T-cell (primary cell): Measurements from ENCODE around the gene TENM3. TPM values are rescaled to one million over a fixed set of nuclear protein-coding genes. Genes with fewer than 3 reads are reported as not detected.

ENCODE experiments used
- ATAC-seq, 4 experiments: fragments of 200-7000 bp in 3 of 4; fragments of 150-1000 bp in 1 of 4; cut with Tn5 transposase; replicated peaks in 1 of 4; 1 replicate in 3 of 4; 2 replicates in 1 of 4; pipeline ENCODE4 v1.10.0; 2021; ENCODE audit warnings: moderate library complexity in 3 of 4, mild to moderate bottlenecking in 2 of 4, moderate number of reproducible peaks in 1 of 4
- CTCF ChIA-PET, 2 donors: fragments of 300-600 bp; sonication (Branson Sonifier 250); formaldehyde crosslinking; loops; one replicate each; lab custom pipeline; 2022; ENCODE audit warnings: antibody characterized with exemption in 2 of 2; lab: Charles Lee
- POLR2A ChIA-PET, 2 donors: fragments of 300-600 bp; sonication (Branson Sonifier 250); formaldehyde crosslinking; loops; one replicate each; lab custom pipeline; 2022; ENCODE audit warnings: antibody characterized with exemption in 2 of 2; lab: Charles Lee
- DNase-seq, 35 experiments: peaks; one replicate each; pipeline versions ENCODE4 v3.0.0 to v3.0.0-alpha.2; 2013 to 2023
- H3K27ac ChIP-seq: one replicate; pipeline ENCODE4 v1.5.1; 2013; ENCODE audit warnings: low read length
- H3K27me3 ChIP-seq, 2 experiments: replicated peaks in 1 of 2; 1 replicate in 1 of 2; 2 replicates in 1 of 2; pipeline versions ENCODE4 v1.6.1 to v1.7.0; 2013; ENCODE audit warnings: low read length in 1 of 2, mixed read lengths in 1 of 2; ENCODE audit not compliant: control insufficient read depth in 2 of 2, insufficient read depth in 2 of 2; ENCODE audit errors: extremely low read depth in 1 of 2
- H3K36me3 ChIP-seq, 2 donors: 1 replicate in 1 of 2; 2 replicates in 1 of 2; pipeline versions ENCODE4 v1.6.1 to v1.7.0; 2013; ENCODE audit warnings: low read length in 1 of 2; ENCODE audit not compliant: control insufficient read depth in 2 of 2, insufficient read depth in 1 of 2; ENCODE audit errors: extremely low read depth in 1 of 2
- H3K4me1 ChIP-seq, 2 experiments: 1 replicate in 1 of 2; 2 replicates in 1 of 2; pipeline versions ENCODE4 v1.6.1 to v1.7.0; 2013; ENCODE audit warnings: low read length in 2 of 2, mixed read lengths in 1 of 2; ENCODE audit not compliant: insufficient read depth in 2 of 2, control insufficient read depth in 1 of 2; ENCODE audit errors: extremely low read depth in 1 of 2
- H3K4me3 ChIP-seq, 2 donors: 1 replicate in 1 of 2; 2 replicates in 1 of 2; pipeline versions ENCODE4 v1.5.1 to v1.7.0; 2013; ENCODE audit warnings: mild to moderate bottlenecking in 2 of 2, low read length in 1 of 2, moderate library complexity in 1 of 2; ENCODE audit not compliant: control insufficient read depth in 1 of 2; ENCODE audit errors: extremely low read depth in 1 of 2
- H3K9me3 ChIP-seq: 2 replicates; pipeline ENCODE4 v1.7.0; 2013
- H3K27ac Mint-ChIP-seq, 2 donors: one replicate each; pipeline ENCODE4 v1.8.0; 2020 to 2021; ENCODE audit warnings: mild to moderate bottlenecking in 2 of 2, mixed read lengths in 2 of 2
- H3K27me3 Mint-ChIP-seq, 2 donors: one replicate each; pipeline ENCODE4 v1.8.0; 2021 to 2022; ENCODE audit warnings: mixed read lengths in 2 of 2
- H3K36me3 Mint-ChIP-seq: one replicate; pipeline ENCODE4 v1.8.0; 2021; ENCODE audit warnings: mixed read lengths
- H3K4me1 Mint-ChIP-seq, 3 donors: one replicate each; pipeline ENCODE4 v1.8.0; 2020 to 2022; ENCODE audit warnings: mixed read lengths in 3 of 3, mild to moderate bottlenecking in 1 of 3
- H3K4me3 Mint-ChIP-seq, 3 donors: one replicate each; pipeline ENCODE4 v1.8.0; 2020 to 2022; ENCODE audit warnings: mild to moderate bottlenecking in 3 of 3, mixed read lengths in 3 of 3, moderate library complexity in 3 of 3
- H3K9me3 Mint-ChIP-seq, 3 donors: one replicate each; pipeline ENCODE4 v1.8.0; 2020 to 2022; ENCODE audit warnings: mixed read lengths in 3 of 3
- WGBS: methylation state at CpG from one replicate; pipeline ENCODE4 v1.1.5; 2013; ENCODE audit warnings: missing lambda C conversion rate; ENCODE audit not compliant: insufficient coverage; 5-methylcytosine and 5-hydroxymethylcytosine counted together
- total RNA-seq, 35 experiments: library from RNA in 6 of 35; stranded (reverse) in 6 of 35; fragments of 120-200 nt in 1 of 35; gene quantifications; one replicate each; pipeline versions ENCODE4 v1.2.1 to v1.2.4 and lab custom pipeline; 2013 to 2026

TENM3 gene
- total RNA-seq, 5 donors from 2014 or later (not counting 1 experiment from before 2014, with no cell fraction given) = 0.03 to 0.44 (median 0.16) TPM; not detected in 2

DNA sequence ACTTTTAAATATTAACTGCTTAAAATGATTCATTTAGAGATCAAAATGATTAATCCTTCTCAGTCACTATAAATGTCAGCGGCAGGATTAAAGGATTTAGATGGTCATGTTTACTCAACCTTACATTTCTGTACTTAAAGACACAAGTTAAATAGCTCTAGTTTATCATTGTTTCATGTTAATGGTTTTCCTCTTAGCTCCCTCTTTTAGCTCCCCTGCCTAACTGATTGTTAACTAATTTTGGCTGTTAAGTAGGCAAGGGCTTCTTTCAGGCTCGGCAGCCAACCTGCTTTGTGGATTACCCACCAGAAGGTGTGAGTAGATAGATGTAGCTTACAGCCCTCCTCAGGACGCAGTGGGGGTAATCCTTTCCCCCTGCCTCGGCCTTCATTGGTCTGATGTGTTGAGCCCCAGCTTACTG is 96.0 kb downstream of the TENM3 start:
- Mint-ChIP-seq H3K4me3 (no peak overlapping the region), H3K9me3 (no peaks in the 10 kb centered on the region), H3K27ac (no peak overlapping the region), H3K27me3 (peaks cover 0 to 3% of the 10 kb centered on the region in 2 donors), H3K4me1 (no peaks in the 10 kb centered on the region), H3K36me3 (no peaks in the 10 kb centered on the region)
- CTCF ChIA-PET = no interaction called here
- 40% methylated on average over 1 of the region's 4 CpGs for WGBS
- Histone ChIP-seq H3K4me3 (no peak overlapping the region), H3K36me3 (no peaks in the 10 kb centered on the region), H3K9me3 (no peaks in the 10 kb centered on the region), H3K4me1 (no peaks in the 10 kb centered on the region), H3K27me3 (no peaks in the 10 kb centered on the region), H3K27ac (no peak overlapping the region)
- POLR2A ChIA-PET = no interaction called here
- no peak for DNase-seq
- no peak for ATAC-seq

DNA sequence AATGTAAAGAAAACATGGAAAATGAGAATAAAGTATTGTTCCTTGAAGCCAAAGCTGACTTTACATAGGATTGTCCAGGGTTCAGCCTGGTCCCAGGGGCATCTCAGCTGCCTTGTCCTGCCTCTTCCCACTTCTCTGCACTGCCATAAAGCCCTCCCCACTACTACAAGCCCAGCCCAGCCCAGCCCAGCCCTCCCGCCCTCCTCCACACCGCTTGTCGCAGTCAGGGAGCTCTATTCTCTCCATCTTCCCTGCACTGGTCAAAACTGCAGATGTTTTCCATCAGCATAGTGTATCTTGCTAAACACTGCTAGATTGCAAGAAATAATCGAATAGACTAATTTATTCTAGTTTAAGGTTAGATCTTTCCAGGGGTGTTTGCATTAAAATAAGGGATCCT is 100.3 kb downstream of the TENM3 start:
- Histone ChIP-seq H3K36me3 (no peaks in the 10 kb centered on the region), H3K9me3 (no peaks in the 10 kb centered on the region), H3K4me3 (no peak overlapping the region), H3K4me1 (no peaks in the 10 kb centered on the region), H3K27me3 (no peaks in the 10 kb centered on the region), H3K27ac (no peak overlapping the region)
- Mint-ChIP-seq H3K4me3 (no peak overlapping the region), H3K9me3 (no peaks in the 10 kb centered on the region), H3K36me3 (no peaks in the 10 kb centered on the region), H3K4me1 (no peaks in the 10 kb centered on the region), H3K27me3 (peaks cover 3 to 4% of the 10 kb centered on the region in 2 donors), H3K27ac (no peak overlapping the region)
- no peak for ATAC-seq
- no peak for DNase-seq
- CTCF ChIA-PET = no interaction called here
- POLR2A ChIA-PET = no interaction called here
- no CpG with 5 or more reads among the region's 4 CpGs for WGBS

DNA sequence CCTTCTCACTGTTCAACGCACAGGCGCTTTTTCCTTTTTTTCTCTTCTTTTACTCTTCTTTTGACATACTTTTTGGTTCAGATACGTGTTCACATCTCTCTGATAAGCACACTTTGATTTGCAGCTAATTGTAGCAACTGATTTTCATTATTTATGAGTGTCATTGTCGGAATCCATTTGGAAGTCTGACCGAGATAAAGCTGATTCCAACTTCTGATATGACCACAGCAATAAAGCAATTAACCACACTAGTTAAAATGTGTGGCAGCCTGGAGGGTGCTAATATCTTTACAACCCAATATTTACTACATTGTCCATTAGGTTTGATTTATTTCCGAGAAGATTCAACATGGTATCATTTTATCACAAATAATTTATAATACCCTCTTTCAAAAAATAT is 101.8 kb downstream of the TENM3 start:
- CTCF ChIA-PET = no interaction called here
- no peak overlapping the region for H3K4me3 Mint-ChIP-seq
- H3K4me3 ChIP-seq = no peak overlapping the region
- H3K36me3 ChIP-seq = no peaks in the 10 kb centered on the region
- no peaks in the 10 kb centered on the region for H3K9me3 Mint-ChIP-seq
- H3K27me3 Mint-ChIP-seq = peaks cover 3 to 4% of the 10 kb centered on the region in 2 donors
- WGBS = no CpG with 5 or more reads among the region's 6 CpGs
- no peak overlapping the region for H3K27ac ChIP-seq
- H3K27ac Mint-ChIP-seq = no peak overlapping the region
- POLR2A ChIA-PET = no interaction called here
- DNase-seq = no peak
- H3K36me3 Mint-ChIP-seq = no peaks in the 10 kb centered on the region
- H3K4me1 ChIP-seq = no peaks in the 10 kb centered on the region
- no peaks in the 10 kb centered on the region for H3K27me3 ChIP-seq
- no peaks in the 10 kb centered on the region for H3K4me1 Mint-ChIP-seq
- no peaks in the 10 kb centered on the region for H3K9me3 ChIP-seq
- no peak for ATAC-seq

DNA sequence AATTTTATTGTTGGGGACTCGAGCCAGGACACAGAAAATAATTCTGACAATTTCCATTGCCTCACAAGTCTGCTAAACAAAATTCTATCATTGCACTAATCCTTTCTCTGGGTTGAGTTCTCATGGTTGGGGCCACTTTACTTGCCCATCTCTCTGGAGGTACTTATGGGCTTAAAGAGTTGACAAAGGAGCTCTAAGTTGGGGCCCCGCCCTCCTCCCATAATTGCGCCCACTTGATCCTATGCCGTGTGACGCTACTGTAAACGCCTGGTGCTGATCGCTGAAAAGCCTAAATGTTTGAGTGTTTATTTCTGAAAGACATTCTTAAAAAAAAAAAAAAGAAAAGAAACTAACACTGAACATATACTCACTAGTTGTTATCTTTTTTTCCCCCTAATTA is 103.0 kb downstream of the TENM3 start:
- no CpG with 5 or more reads among the region's 7 CpGs for WGBS
- ChIA-PET CTCF (no interaction called here), POLR2A (no interaction called here)
- H3K27ac ChIP-seq = no peak overlapping the region
- no peaks in the 10 kb centered on the region for H3K36me3 ChIP-seq
- no peaks in the 10 kb centered on the region for H3K4me1 ChIP-seq
- peaks cover 3 to 4% of the 10 kb centered on the region in 2 donors for H3K27me3 Mint-ChIP-seq
- DNase-seq (no peak), ATAC-seq (no peak)
- H3K36me3 Mint-ChIP-seq = no peaks in the 10 kb centered on the region
- peaks cover 0 to 1% of the 10 kb centered on the region in 2 experiments for H3K27me3 ChIP-seq
- no peak overlapping the region for H3K4me3 ChIP-seq
- H3K4me3 Mint-ChIP-seq = no peak overlapping the region
- H3K4me1 Mint-ChIP-seq = no peaks in the 10 kb centered on the region
- no peaks in the 10 kb centered on the region for H3K9me3 Mint-ChIP-seq
- no peak overlapping the region for H3K27ac Mint-ChIP-seq
- H3K9me3 ChIP-seq = no peaks in the 10 kb centered on the region

DNA sequence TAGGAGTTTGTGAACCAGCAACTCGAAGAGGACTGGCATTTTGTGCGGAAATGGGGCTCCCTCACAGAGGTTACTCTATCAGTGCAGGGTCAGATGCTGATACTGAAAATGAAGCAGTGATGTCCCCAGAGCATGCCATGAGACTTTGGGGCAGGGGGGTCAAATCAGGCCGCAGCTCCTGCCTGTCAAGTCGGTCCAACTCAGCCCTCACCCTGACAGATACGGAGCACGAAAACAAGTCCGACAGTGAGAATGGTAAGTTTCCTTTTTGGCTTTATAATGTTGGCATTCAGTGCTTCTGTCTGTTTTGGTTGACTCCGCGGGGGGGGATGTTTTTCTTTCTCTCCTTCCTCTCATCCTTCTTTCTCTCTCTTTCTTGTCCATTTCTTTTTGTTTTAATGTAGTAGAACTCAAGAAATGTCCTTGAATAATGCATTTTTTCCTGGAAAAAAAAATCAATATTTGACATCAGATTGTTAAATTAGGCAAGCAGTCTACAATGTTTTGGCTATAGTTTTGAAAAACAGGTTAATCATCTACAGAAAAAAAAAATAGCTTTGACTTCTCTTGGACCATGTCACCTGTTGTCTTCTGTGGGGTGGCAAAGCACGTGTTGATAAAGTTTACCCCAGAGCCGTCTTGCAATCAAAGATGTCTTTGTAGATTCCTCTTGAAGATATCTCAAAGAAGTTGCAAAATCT is 103.6 kb downstream of the TENM3 start:
- Histone ChIP-seq H3K9me3 (no peaks in the 10 kb centered on the region), H3K4me1 (no peaks in the 10 kb centered on the region), H3K4me3 (no peak overlapping the region), H3K36me3 (no peaks in the 10 kb centered on the region), H3K27me3 (peaks cover 0 to 4% of the 10 kb centered on the region in 2 experiments), H3K27ac (no peak overlapping the region)
- no peak for ATAC-seq
- POLR2A ChIA-PET = no interaction called here
- no peak overlapping the region for H3K4me3 Mint-ChIP-seq
- no peaks in the 10 kb centered on the region for H3K9me3 Mint-ChIP-seq
- CTCF ChIA-PET = no interaction called here
- H3K27me3 Mint-ChIP-seq = peaks cover 3 to 4% of the 10 kb centered on the region in 2 donors
- 88% methylated on average over 3 of the region's 11 CpGs for WGBS
- H3K4me1 Mint-ChIP-seq = no peaks in the 10 kb centered on the region
- no peak overlapping the region for H3K27ac Mint-ChIP-seq
- no peaks in the 10 kb centered on the region for H3K36me3 Mint-ChIP-seq
- no peak for DNase-seq

DNA sequence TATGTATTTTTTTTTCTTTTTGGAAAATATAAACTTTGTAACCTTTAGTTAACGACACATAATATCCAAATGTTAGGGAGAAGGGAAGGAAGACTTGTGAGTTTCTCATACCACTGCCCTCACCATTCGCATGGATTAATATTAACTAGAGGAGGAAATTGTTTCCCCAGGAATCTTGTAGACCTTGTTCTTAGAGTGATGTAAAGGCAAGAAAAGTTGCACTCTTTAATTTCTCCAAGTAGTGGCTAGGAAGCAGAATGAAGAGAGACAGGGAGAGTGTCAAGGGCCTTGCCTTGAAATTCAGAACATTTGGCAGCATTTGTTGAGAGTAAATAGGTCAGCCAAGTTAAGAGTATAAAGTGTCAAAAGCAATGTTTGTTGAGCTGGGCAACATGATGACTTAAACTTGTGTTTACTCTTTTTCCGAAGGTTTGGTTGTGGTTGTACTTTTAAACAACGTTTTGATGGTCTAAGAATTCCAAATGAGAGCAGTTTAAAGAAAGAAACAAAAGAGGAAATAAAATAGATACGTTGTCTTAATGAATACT is 105.7 kb downstream of the TENM3 start:
- Mint-ChIP-seq H3K27me3 (peaks cover 3 to 4% of the 10 kb centered on the region in 2 donors), H3K4me3 (no peak overlapping the region), H3K27ac (no peak overlapping the region), H3K36me3 (no peaks in the 10 kb centered on the region), H3K9me3 (no peaks in the 10 kb centered on the region), H3K4me1 (no peaks in the 10 kb centered on the region)
- DNase-seq (no peak), ATAC-seq (no peak)
- H3K4me3 ChIP-seq = no peak overlapping the region
- no peaks in the 10 kb centered on the region for H3K4me1 ChIP-seq
- POLR2A ChIA-PET = no interaction called here
- H3K36me3 ChIP-seq = no peaks in the 10 kb centered on the region
- CTCF ChIA-PET = no interaction called here
- no peak overlapping the region for H3K27ac ChIP-seq
- no CpG with 5 or more reads among the region's 5 CpGs for WGBS
- H3K9me3 ChIP-seq = no peaks in the 10 kb centered on the region
- peaks cover 0 to 4% of the 10 kb centered on the region in 2 experiments for H3K27me3 ChIP-seq
